NT2/D1 (cell line): Measurements from ENCODE around the gene GNA12.

ENCODE experiments used
- DNase-seq: peaks from one replicate; pipeline ENCODE4 v3.0.0-alpha.2; 2011; ENCODE audit warnings: low read depth, low spot score
- H3K27me3 ChIP-seq: 2 replicates; pipeline ENCODE4 v1.6.0; 2011; ENCODE audit warnings: mild to moderate bottlenecking; ENCODE audit not compliant: insufficient read length, insufficient read depth
- H3K36me3 ChIP-seq: 2 replicates; pipeline ENCODE4 v1.6.1; 2011; ENCODE audit warnings: mild to moderate bottlenecking, low read length, mixed read lengths; ENCODE audit not compliant: insufficient read depth, insufficient read length
- H3K4me1 ChIP-seq: 2 replicates; pipeline ENCODE4 v1.5.1; 2011; ENCODE audit not compliant: insufficient read depth, insufficient read length
- H3K4me3 ChIP-seq: 2 replicates; pipeline ENCODE4 v1.5.1; 2011; ENCODE audit warnings: low read depth; ENCODE audit not compliant: insufficient read length
- H3K9ac ChIP-seq: 2 replicates; pipeline ENCODE4 v1.6.0; 2011; ENCODE audit warnings: low read depth; ENCODE audit not compliant: insufficient read length
- H3K9me3 ChIP-seq: 2 replicates; pipeline ENCODE4 v1.5.1; 2011; ENCODE audit warnings: mild to moderate bottlenecking, low read length; ENCODE audit not compliant: insufficient read depth
- SUZ12 ChIP-seq: IDR thresholded peaks from 2 replicates; pipeline ENCODE4 v1.6.1; 2011; ENCODE audit not compliant: insufficient read length, insufficient read depth; ENCODE audit errors: extremely low read depth
- YY1 ChIP-seq: IDR thresholded peaks from 2 replicates; pipeline ENCODE4 v1.6.1; 2011; ENCODE audit not compliant: insufficient read length, insufficient read depth
- ZNF274 ChIP-seq: IDR thresholded peaks from 2 replicates; pipeline ENCODE4 v1.6.1; 2011; ENCODE audit warnings: mild to moderate bottlenecking, low read depth, low read length

The GNA12 gene

DNA sequence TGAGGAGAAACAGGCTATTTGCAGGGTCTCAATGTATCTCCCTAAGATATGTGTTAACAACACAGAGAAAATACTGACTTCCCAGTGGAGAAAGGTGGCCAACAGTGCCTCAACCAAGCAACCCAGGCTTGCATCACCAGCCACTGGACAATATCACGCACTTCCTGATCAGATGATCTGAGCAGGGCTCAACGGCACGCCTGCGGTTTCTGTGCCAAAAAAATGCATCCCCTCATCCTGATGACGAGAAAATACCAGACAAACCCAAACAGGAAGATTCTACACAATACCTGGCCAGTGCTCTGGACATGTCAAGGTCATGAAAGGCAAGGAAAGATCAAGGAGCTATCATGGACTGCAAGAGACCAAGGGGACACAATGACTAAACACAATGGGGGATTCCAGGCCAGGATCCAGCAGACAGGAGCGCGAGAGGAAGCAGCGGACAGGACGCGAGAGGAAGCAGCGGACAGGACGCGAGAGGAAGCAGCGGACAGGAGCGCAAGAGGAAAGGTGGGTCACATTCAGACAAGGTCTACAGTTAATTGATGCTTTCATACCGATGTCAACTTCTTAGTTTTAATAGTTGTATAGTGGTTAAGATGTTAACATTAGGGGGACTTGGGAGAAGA is 51.1 kb downstream of the GNA12 start:
- no peak for TF ChIP-seq ZNF274
- no peak for TF ChIP-seq YY1
- TF ChIP-seq SUZ12 = no peak
- Histone ChIP-seq H3K4me3 (no peak overlapping the region), H3K36me3 (peaks cover 55% of the 10 kb centered on the region), H3K27me3 (no peaks in the 10 kb centered on the region), H3K9ac (no peak overlapping the region), H3K9me3 (no peaks in the 10 kb centered on the region), H3K4me1 (peaks cover 2% of the 10 kb centered on the region)
- DNase-seq = no peak

DNA sequence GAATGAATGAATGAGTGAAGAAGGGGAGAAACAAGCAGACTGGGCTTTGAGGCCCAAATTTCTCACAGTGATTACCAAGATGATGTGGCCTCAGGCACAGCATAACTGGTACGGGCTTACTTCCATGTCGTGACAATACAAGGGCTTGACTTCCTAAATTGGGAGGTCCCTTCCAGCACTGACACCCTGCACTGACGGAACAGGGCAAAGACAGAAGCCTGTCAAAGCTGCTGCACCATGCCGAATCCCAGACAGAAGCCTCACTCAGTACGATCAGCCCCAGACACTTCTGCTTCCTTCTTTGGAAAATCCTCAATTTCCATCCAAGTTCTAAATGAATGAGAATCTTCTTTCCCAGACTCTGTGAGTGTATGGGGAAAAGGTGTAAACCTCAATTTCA is 51.9 kb downstream of the GNA12 start:
- Histone ChIP-seq H3K9ac (no peak overlapping the region), H3K4me3 (no peak overlapping the region), H3K36me3 (peaks cover 57% of the 10 kb centered on the region), H3K9me3 (no peaks in the 10 kb centered on the region), H3K4me1 (peaks cover 2% of the 10 kb centered on the region), H3K27me3 (no peaks in the 10 kb centered on the region)
- no peak for DNase-seq
- no peak for TF ChIP-seq SUZ12
- no peak for TF ChIP-seq ZNF274
- TF ChIP-seq YY1 = no peak

DNA sequence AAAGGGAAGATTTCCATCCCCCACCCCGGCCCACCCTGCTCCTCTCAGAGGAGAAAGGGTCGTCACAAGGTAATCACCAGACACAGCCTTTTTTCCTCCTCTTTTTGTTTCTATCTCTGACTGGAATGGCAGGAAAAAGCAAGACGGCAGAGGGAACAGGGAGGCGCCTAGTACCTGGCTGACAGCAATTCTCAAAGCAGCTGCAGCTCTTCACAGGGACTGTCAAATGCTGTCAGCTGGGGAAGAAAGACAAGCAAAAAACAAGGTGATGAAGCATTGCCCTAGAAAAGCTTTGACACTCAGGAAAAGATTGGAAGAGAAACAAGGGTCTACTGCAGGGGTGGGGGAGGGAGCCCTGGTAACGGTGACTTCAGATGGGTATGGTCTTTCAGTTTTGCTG is 52.7 kb downstream of the GNA12 start:
- peaks cover 2% of the 10 kb centered on the region for H3K4me1 ChIP-seq
- H3K4me3 ChIP-seq = no peak overlapping the region
- peaks cover 65% of the 10 kb centered on the region for H3K36me3 ChIP-seq
- no peaks in the 10 kb centered on the region for H3K27me3 ChIP-seq
- no peak for TF ChIP-seq YY1
- no peak for TF ChIP-seq SUZ12
- no peak for TF ChIP-seq ZNF274
- H3K9ac ChIP-seq = no peak overlapping the region
- H3K9me3 ChIP-seq = no peaks in the 10 kb centered on the region
- no peak for DNase-seq

DNA sequence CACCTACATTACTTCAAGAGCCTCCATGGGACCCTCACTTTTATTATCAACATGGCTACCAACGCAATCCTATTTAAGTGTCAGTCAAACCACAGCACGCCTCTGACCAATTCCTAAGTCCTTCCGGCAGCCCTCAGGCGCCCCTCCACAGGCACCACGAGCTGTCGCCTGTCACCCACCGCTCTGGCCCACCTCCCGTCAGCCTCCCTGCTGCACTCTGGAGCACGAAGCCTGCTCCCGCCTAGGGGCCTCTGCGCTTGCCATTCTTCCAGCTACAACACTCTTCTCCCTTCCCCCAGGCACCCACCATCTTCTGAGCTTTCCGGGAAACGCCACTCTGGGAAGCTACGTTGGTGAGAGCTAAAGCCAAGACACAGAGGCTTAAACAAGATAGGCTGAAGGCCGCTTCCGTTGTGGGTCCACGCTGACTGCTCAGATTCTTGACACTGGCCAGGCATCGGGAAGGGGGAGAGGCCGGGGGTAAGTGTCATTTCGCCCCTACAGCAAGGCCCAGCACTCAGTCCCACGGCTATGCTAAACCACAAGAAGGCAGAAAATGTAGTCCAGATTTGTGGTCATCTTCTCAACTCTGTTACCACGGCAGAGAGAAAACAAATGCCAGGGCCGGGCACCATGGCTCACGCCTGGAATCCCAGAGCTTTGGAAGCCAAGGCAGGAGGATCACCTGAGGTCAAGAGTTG is 56.7 kb downstream of the GNA12 start:
- no peak for DNase-seq
- no peak overlapping the region for H3K9ac ChIP-seq
- peaks cover 4% of the 10 kb centered on the region; the same call in 1 of the 2 replicates for H3K9me3 ChIP-seq
- peaks cover 2% of the 10 kb centered on the region for H3K4me1 ChIP-seq
- H3K27me3 ChIP-seq = no peaks in the 10 kb centered on the region
- H3K4me3 ChIP-seq = no peak overlapping the region
- H3K36me3 ChIP-seq = peaks cover 52% of the 10 kb centered on the region
- TF ChIP-seq YY1 (no peak), SUZ12 (no peak), ZNF274 (no peak)

DNA sequence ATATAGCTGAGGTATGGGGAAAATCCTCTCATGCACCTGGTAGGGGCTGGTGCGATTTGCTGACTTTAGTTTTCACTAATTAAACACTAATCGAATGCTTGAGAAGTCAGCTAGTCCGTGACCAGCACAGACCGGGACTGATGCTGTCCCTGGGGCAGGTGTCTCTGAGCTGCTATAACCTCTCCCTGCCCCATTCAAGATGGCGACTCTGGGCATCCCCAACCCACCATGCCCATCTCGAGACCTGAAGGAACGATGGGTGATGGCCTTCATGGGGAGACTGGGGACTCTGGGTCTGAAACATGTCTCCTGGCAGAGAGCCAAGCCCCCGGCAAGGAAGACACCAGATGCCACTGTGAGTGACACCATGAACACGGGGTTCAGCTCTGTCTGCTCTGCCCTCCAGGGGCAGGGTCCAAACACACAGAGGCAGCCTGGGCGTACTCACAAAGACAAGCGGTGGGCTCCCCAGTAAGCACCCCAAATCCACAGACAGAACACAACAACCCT is 57.4 kb downstream of the GNA12 start:
- Histone ChIP-seq H3K9ac (no peak overlapping the region), H3K36me3 (peaks cover 44% of the 10 kb centered on the region), H3K4me3 (no peak overlapping the region), H3K4me1 (peaks cover 2% of the 10 kb centered on the region), H3K9me3 (peaks cover 10% of the 10 kb centered on the region; the same call in 1 of the 2 replicates), H3K27me3 (no peaks in the 10 kb centered on the region)
- no peak for DNase-seq
- TF ChIP-seq SUZ12 (no peak), YY1 (no peak), ZNF274 (no peak)

DNA sequence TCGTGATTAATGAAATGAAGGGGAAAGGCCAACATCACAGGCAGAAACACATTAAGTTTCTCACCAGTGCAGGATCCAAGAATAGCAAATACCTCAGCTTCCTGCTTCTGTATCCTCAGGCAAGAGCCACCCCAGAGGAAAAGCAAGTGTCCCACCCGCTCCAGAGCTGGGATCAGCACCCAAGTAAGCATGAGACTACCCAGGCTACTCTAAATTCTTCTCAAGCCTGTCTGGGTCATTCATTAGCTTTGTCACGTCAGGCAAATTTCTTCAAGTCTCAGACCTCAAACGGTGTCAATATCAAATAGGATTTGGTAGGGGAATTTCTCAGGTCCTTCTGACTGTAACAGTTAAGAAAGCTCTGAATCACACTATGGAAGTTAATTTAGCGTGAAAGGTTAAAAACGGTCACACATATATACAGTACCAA is 59.0 kb downstream of the GNA12 start:
- H3K9me3 ChIP-seq = peaks cover 10% of the 10 kb centered on the region; the same call in 1 of the 2 replicates
- H3K9ac ChIP-seq = no peak overlapping the region
- no peak overlapping the region for H3K4me3 ChIP-seq
- no peak for DNase-seq
- TF ChIP-seq YY1 (no peak), ZNF274 (no peak), SUZ12 (no peak)
- H3K4me1 ChIP-seq = peaks cover 2% of the 10 kb centered on the region
- peaks cover 36% of the 10 kb centered on the region for H3K36me3 ChIP-seq
- H3K27me3 ChIP-seq = no peaks in the 10 kb centered on the region

DNA sequence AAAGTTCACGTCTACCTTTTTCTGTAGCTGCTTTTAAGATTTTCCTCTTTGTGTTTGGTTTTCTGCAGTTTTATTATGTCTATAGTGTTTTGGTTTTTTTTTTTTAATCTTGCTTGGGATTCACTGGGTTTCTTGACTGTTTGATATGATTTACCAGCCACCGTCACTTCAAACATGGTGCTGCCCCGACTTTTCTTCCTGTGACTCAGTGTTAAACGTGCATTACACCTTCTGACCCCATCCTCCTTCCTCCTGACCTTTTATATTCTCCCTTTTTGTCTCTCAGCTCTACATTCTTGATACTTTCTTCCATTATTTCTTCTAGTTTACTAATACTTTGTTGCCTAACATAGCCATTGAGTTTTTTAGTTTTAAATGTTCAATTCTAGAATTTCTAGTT is 61.5 kb downstream of the GNA12 start:
- H3K9ac ChIP-seq = no peak overlapping the region
- H3K4me3 ChIP-seq = no peak overlapping the region
- DNase-seq = no peak
- TF ChIP-seq YY1 = no peak
- TF ChIP-seq ZNF274 = no peak
- TF ChIP-seq SUZ12 = no peak
- H3K4me1 ChIP-seq = no peaks in the 10 kb centered on the region
- peaks cover 22% of the 10 kb centered on the region for H3K36me3 ChIP-seq
- H3K27me3 ChIP-seq = no peaks in the 10 kb centered on the region
- peaks cover 10% of the 10 kb centered on the region; the same call in 1 of the 2 replicates for H3K9me3 ChIP-seq
